Neuronal stem cell (in vitro differentiated cells): ENCODE results near the gene GNA14. TPM values are rescaled to one million over a fixed set of nuclear protein-coding genes. Genes with fewer than 3 reads are reported as not detected.
"Not testable (repeated sequence)": the region's sequence is repeated elsewhere in the genome, so short reads cannot be mapped to it uniquely, and the experiment has no call there.

Source experiments
- DNase-seq: peaks from one replicate; pipeline ENCODE4 v3.0.0-alpha.2; 2013; ENCODE audit warnings: low spot score
- H2AFZ ChIP-seq: one replicate; pipeline ENCODE4 v1.6.1; 2013; ENCODE audit warnings: mild to moderate bottlenecking, low read length, inconsistent platforms
- H2AK5ac ChIP-seq: 2 replicates; pipeline ENCODE4 v1.6.1; 2013; ENCODE audit warnings: low read depth, mild to moderate bottlenecking, inconsistent platforms, low read length, moderate library complexity, mixed read lengths
- H2BK120ac ChIP-seq: 2 replicates; pipeline ENCODE4 v1.6.1; 2013; ENCODE audit warnings: low read depth, mild to moderate bottlenecking, inconsistent platforms, low read length, moderate library complexity, mixed read lengths
- H2BK12ac ChIP-seq: one replicate; pipeline ENCODE4 v1.6.1; 2013; ENCODE audit warnings: low read length, inconsistent platforms
- H2BK15ac ChIP-seq: 2 replicates; pipeline ENCODE4 v1.6.1; 2013; ENCODE audit warnings: mild to moderate bottlenecking, low read length, inconsistent platforms, mixed read lengths
- H2BK5ac ChIP-seq: one replicate; pipeline ENCODE4 v1.6.1; 2013; ENCODE audit warnings: inconsistent platforms, mild to moderate bottlenecking, low read length, moderate library complexity
- H3K14ac ChIP-seq: one replicate; pipeline ENCODE4 v1.6.1; 2013; ENCODE audit warnings: low read length, inconsistent platforms
- H3K18ac ChIP-seq: 2 replicates; pipeline ENCODE4 v1.6.1; 2013; ENCODE audit warnings: low read length, inconsistent platforms
- H3K23ac ChIP-seq: 2 replicates; pipeline ENCODE4 v1.6.1; 2013; ENCODE audit warnings: low read depth, mild to moderate bottlenecking, mixed read lengths, low read length, inconsistent platforms; ENCODE audit not compliant: poor library complexity
- H3K27ac ChIP-seq: replicated peaks from 3 replicates; pipeline ENCODE4 v1.5.1; 2013; ENCODE audit warnings: low read length, inconsistent platforms
- H3K27me3 ChIP-seq, 3 experiments: 2 replicates each; pipeline ENCODE4 v1.6.1; 2013; ENCODE audit warnings: low read length in 3 of 3, mild to moderate bottlenecking in 2 of 3, inconsistent platforms in 1 of 3, low read depth in 1 of 3, mixed read lengths in 1 of 3, moderate library complexity in 1 of 3; ENCODE audit not compliant: control insufficient read depth in 3 of 3, insufficient read depth in 3 of 3
- H3K36me3 ChIP-seq, 2 donors: replicated peaks in 1 of 2; 2 replicates each; pipeline ENCODE4 v1.6.1; 2013; ENCODE audit warnings: low read length in 2 of 2; ENCODE audit not compliant: control insufficient read depth in 2 of 2, insufficient read depth in 2 of 2
- H3K4ac ChIP-seq: 2 replicates; pipeline ENCODE4 v1.6.1; 2013; ENCODE audit warnings: inconsistent platforms, mild to moderate bottlenecking, low read length, moderate library complexity
- H3K4me1 ChIP-seq, 2 donors: 1 replicate in 1 of 2; 2 replicates in 1 of 2; pipeline ENCODE4 v1.6.1; 2013; ENCODE audit warnings: low read length in 2 of 2, low read depth in 1 of 2; ENCODE audit not compliant: control insufficient read depth in 2 of 2, insufficient read depth in 1 of 2
- H3K4me2 ChIP-seq: one replicate; pipeline ENCODE4 v1.6.1; 2013; ENCODE audit warnings: mild to moderate bottlenecking, low read length, inconsistent platforms; ENCODE audit not compliant: insufficient read depth, poor library complexity, severe bottlenecking
- H3K4me3 ChIP-seq, 2 donors: 2 replicates each; pipeline ENCODE4 v1.5.1; 2013; ENCODE audit warnings: low read length in 2 of 2, mild to moderate bottlenecking in 2 of 2, inconsistent platforms in 1 of 2, moderate library complexity in 1 of 2
- H3K79me1 ChIP-seq: one replicate; pipeline ENCODE4 v1.6.1; 2013; ENCODE audit warnings: low read depth, mild to moderate bottlenecking, inconsistent platforms, low read length, moderate library complexity
- H3K9ac ChIP-seq: one replicate; pipeline ENCODE4 v1.6.1; 2013; ENCODE audit warnings: mild to moderate bottlenecking, low read depth, low read length, inconsistent platforms; ENCODE audit not compliant: poor library complexity
- H3K9me3 ChIP-seq, 2 donors: replicated peaks in 1 of 2; 2 replicates each; pipeline versions ENCODE3 to v1.6.1; 2013; ENCODE audit warnings: low read length in 2 of 2, mild to moderate bottlenecking in 2 of 2, inconsistent platforms in 1 of 2, low read depth in 1 of 2, mixed read lengths in 1 of 2, moderate library complexity in 1 of 2; ENCODE audit not compliant: control insufficient read depth in 2 of 2, insufficient read depth in 1 of 2
- H4K8ac ChIP-seq: one replicate; pipeline ENCODE4 v1.6.1; 2013; ENCODE audit warnings: low read depth, mild to moderate bottlenecking, inconsistent platforms, low read length, moderate library complexity
- H4K91ac ChIP-seq: one replicate; pipeline ENCODE4 v1.6.1; 2013; ENCODE audit warnings: low read length, low read depth, mild to moderate bottlenecking, inconsistent platforms; ENCODE audit not compliant: poor library complexity
- WGBS, 2 donors: extraction: QIAGEN DNeasy Blood & Tissue Kit; methylation state at CpG; one replicate each; pipeline ENCODE4 v1.1.7; 2013; ENCODE audit warnings: missing lambda C conversion rate in 2 of 2, mixed read lengths in 1 of 2; ENCODE audit not compliant: insufficient read length in 2 of 2, insufficient replicate concordance in 1 of 2; ENCODE audit errors: extremely low coverage in 2 of 2; 5-methylcytosine and 5-hydroxymethylcytosine counted together
- polyA plus RNA-seq, 2 experiments: library from polyadenylated mRNA; stranded (reverse); fragments of 200-250 nt; gene quantifications; one replicate each; pipeline ENCODE4 v1.2.3, GENCODE V29; 2013

Gene GNA14
- 0.10 TPM for polyA plus RNA-seq (2013, experiment 1 of 2)
- 0.07 TPM for polyA plus RNA-seq (2013, experiment 2 of 2)

GRCh38 chr9:77648234-77649108, at the start of gene GNA14:
Gene GNA14, minus strand, starts transcription at chr9:77648322. Its CDS starts 529 bp downstream, at chr9:77647793.
- no peak within 1 kb of the TSS for H2AK5ac ChIP-seq
- peak within 1 kb of the TSS; percentile 46 for H3K23ac ChIP-seq
- H3K4me3 ChIP-seq, result peak within 1 kb of the TSS in 1 of 2 donors; percentile 69
- no peaks in the 10 kb centered on the region for H3K9me3 ChIP-seq
- no peak within 1 kb of the TSS for H4K91ac ChIP-seq
- H3K9ac ChIP-seq, result peak within 1 kb of the TSS; percentile 33
- H2BK5ac ChIP-seq, result no peak within 1 kb of the TSS
- H3K79me1 ChIP-seq, result no peaks in the 10 kb centered on the region
- H2AFZ ChIP-seq, result peak within 1 kb of the TSS; percentile 80
- H3K27me3 ChIP-seq, result peaks cover 14 to 51% (median 32%) of the 10 kb centered on the region in 3 experiments
- peak within 1 kb of the TSS; percentile 67 for H3K18ac ChIP-seq
- peak within 1 kb of the TSS; percentile 59 for H3K4me2 ChIP-seq
- no peak within 1 kb of the TSS for H2BK120ac ChIP-seq
- H3K4me1 ChIP-seq, result peaks cover 0 to 4% of the 10 kb centered on the region in 2 donors
- H3K14ac ChIP-seq, result no peak within 1 kb of the TSS
- no peak within 1 kb of the TSS for H3K4ac ChIP-seq
- H3K27ac ChIP-seq, result no peak within 1 kb of the TSS
- no CpG with 5 or more reads among the region's 46 CpGs for WGBS, 2 donors
- no peak within 1 kb of the TSS for H2BK12ac ChIP-seq
- no peaks in the 10 kb centered on the region for H3K36me3 ChIP-seq
- no peak within 1 kb of the TSS for H4K8ac ChIP-seq
- peak; percentile 14 for DNase-seq
- no peak within 1 kb of the TSS for H2BK15ac ChIP-seq

- Histone ChIP-seq H3K79me1 (no peaks in the 10 kb centered on the region), H2BK15ac (no peak overlapping the region), H3K27me3 (no peaks in the 10 kb centered on the region), H3K4me1 (no peaks in the 10 kb centered on the region), H2AFZ (no peak overlapping the region), H2BK120ac (no peak overlapping the region), H3K27ac (no peak overlapping the region), H4K91ac (no peak overlapping the region), H3K23ac (no peak overlapping the region), H3K4me2 (no peak overlapping the region), H2AK5ac (no peak overlapping the region), H3K18ac (no peak overlapping the region), H3K9ac (no peak overlapping the region), H3K36me3 (no peaks in the 10 kb centered on the region), H3K9me3 (no peaks in the 10 kb centered on the region), H3K4me3 (no peak overlapping the region), H3K4ac (no peak overlapping the region), H3K14ac (no peak overlapping the region), H4K8ac (no peak overlapping the region), H2BK5ac (no peak overlapping the region), H2BK12ac (no peak overlapping the region)
- no CpG with 5 or more reads among the region's 1 CpG for WGBS, 2 donors
- no peak for DNase-seq
Observed at GRCh38 chr9:77697238-77697984, 49.3 kb upstream of the GNA14 start.

DNA sequence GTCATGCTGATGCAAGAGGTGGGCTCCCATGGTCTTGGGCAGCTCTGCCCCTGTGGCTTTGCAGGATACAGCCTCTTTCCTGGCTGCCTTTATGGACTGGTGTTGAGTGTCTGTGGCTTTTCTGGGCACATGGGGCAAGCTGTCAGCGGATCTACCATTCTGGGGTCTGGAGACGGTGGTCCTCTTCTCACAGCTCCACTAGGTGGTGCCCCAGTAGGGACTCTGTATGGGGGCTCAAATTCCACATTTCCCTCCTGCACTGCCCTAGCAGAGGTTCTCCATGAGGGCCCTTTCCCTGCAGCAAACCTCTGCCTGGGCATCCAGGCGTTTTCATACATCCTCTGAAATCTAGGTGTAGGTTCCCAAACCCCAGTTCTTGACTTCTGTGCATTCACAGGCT, 42.6 kb upstream of the GNA14 start:
- not testable (repeated sequence) for H3K18ac ChIP-seq, H2BK5ac ChIP-seq, H2BK12ac ChIP-seq, H3K4ac ChIP-seq, H2AFZ ChIP-seq, H2BK120ac ChIP-seq, H3K9me3 ChIP-seq, H3K4me1 ChIP-seq, H3K36me3 ChIP-seq, H3K4me3 ChIP-seq, H3K27ac ChIP-seq, H2AK5ac ChIP-seq, H4K8ac ChIP-seq, H3K4me2 ChIP-seq, H4K91ac ChIP-seq, H3K23ac ChIP-seq, DNase-seq, H3K79me1 ChIP-seq, H3K27me3 ChIP-seq, H3K9ac ChIP-seq, H2BK15ac ChIP-seq
- H3K14ac ChIP-seq, result peak overlapping the region; percentile 12
- WGBS, 2 donors, result no CpG with 5 or more reads among the region's 3 CpGs

- H3K36me3 ChIP-seq, H3K23ac ChIP-seq, H3K14ac ChIP-seq, H3K18ac ChIP-seq, H3K4me1 ChIP-seq, H2BK5ac ChIP-seq, H2AK5ac ChIP-seq, H2BK12ac ChIP-seq, H3K27me3 ChIP-seq, H3K4me2 ChIP-seq, H3K9ac ChIP-seq, H2BK120ac ChIP-seq, H4K8ac ChIP-seq, DNase-seq, H3K4me3 ChIP-seq, H2BK15ac ChIP-seq, H3K4ac ChIP-seq, H2AFZ ChIP-seq, H4K91ac ChIP-seq, H3K9me3 ChIP-seq, H3K27ac ChIP-seq, H3K79me1 ChIP-seq: not testable (repeated sequence)
- WGBS, 2 donors, result no CpG with 5 or more reads among the region's 3 CpGs
Observed at GRCh38 chr9:77690119-77690518, 42.0 kb upstream of the GNA14 start.
